A673 (cell line): ENCODE measurements around the gene FEN1.
A peak's percentile ranks its signal among the peaks of the same experiment; 100 is the strongest.

Source experiments
- EZH2 ChIP-seq: fragments of 200-600 bp; sonication (generic); IDR thresholded peaks from 2 replicates; pipeline ENCODE4 v1.6.1; 2017; ENCODE audit warnings: borderline replicate concordance, low read depth, mild to moderate bottlenecking, mixed read lengths, antibody characterized with exemption, low read length; ENCODE audit not compliant: poor library complexity, severe bottlenecking
- TF ChIP-seq, protein P1 (sequence below): fragments of 300-800, 200-600 bp; sonication (generic); conservative IDR thresholded peaks from 2 replicates; pipeline ENCODE4 v1.5.1; 2017; ENCODE audit warnings: low read depth, mild to moderate bottlenecking, antibody characterized with exemption, low read length, moderate library complexity, mixed read lengths

DNA sequence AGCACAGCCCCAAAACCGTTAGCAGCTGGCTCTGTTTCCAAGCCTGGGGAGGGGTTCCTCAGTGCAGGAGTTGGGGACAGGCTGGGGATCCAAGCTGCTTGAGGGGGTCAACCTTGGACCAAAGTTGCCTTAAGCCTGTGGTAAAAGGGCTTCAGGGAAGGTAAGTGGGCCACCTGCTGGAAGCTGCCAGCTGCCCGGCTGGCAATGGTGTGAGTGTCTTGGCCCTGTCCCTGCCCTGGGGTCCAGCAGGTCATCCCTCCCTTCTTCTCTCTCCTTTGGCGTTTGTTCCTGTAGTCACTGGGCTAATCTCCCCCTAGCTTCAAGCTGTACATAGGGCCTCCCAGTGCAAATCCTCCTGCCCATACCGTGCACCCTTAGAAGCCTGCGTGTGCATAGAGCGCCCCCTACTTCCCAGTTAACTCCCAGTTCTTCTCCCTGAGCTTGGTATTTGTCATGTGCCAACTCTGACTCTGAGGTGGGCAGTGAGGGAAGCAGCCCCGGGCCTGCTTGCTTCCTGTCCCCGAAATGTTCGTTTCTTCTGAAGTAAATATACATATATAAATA lies 4.7 kb upstream of the FEN1 start:
- TF ChIP-seq, protein P1, sequence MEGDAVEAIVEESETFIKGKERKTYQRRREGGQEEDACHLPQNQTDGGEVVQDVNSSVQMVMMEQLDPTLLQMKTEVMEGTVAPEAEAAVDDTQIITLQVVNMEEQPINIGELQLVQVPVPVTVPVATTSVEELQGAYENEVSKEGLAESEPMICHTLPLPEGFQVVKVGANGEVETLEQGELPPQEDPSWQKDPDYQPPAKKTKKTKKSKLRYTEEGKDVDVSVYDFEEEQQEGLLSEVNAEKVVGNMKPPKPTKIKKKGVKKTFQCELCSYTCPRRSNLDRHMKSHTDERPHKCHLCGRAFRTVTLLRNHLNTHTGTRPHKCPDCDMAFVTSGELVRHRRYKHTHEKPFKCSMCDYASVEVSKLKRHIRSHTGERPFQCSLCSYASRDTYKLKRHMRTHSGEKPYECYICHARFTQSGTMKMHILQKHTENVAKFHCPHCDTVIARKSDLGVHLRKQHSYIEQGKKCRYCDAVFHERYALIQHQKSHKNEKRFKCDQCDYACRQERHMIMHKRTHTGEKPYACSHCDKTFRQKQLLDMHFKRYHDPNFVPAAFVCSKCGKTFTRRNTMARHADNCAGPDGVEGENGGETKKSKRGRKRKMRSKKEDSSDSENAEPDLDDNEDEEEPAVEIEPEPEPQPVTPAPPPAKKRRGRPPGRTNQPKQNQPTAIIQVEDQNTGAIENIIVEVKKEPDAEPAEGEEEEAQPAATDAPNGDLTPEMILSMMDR: peak; percentile 80
- TF ChIP-seq EZH2: no peak
